Hepatic stellate cell (primary cell): Measurements from ENCODE around the gene ALDH1A3.

ENCODE experiments used
- DNase-seq: peaks from one replicate; pipeline ENCODE4 v3.0.0; 2011; ENCODE audit warnings: low spot score

Gene ALDH1A3

GRCh38 chr15:100859970-100860828 lies 19.4 kb upstream of the ALDH1A3 start:
- DNase-seq, result no peak

- no peak for DNase-seq
Measured at GRCh38 chr15:100860829-100861510, 18.7 kb upstream of the ALDH1A3 start.

DNA sequence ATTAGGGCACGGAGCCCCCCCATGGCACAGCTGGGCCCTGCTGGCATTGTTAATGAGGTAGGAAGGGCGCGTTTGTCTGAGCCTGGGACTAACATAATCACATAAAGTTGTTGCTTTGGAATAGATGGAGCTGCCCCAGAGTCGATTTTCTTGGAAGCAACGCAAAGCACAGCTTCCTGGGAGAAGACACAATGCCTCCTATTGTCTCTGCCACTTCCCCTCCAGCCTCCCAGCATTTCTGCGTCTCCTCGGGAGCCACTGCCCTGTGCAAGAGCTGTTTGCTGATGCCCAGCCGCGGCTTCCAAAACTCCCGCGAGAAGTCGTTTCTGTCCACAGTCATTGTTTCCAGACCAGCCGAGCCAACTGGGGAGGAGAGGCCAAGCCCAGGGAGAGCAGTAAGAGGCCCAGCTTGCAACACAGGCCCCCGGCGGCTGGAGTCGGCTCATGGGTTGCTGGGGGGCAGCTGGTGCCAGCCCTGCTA lies 18.1 kb upstream of the ALDH1A3 start:
- DNase-seq, result no peak

DNA sequence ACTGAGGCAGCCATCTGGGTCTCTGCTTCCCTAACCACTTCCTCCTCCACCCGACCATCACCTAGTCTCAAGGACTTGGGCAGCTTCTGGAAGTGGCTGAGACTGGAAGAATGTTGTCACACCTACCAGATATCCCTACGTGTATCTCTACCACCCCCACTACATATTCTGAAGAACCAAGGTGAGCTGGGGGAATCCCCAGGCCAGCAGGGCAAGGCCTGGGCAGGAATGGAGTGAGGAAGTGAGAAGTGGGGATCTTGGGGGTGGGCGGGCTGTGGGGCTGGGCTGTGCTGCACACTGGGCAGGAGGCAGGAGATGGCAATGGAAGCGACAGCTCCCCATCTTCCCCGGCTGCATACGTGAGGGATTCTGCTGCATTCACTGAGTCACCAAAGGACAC lies 17.5 kb upstream of the ALDH1A3 start:
- DNase-seq, result no peak

DNA sequence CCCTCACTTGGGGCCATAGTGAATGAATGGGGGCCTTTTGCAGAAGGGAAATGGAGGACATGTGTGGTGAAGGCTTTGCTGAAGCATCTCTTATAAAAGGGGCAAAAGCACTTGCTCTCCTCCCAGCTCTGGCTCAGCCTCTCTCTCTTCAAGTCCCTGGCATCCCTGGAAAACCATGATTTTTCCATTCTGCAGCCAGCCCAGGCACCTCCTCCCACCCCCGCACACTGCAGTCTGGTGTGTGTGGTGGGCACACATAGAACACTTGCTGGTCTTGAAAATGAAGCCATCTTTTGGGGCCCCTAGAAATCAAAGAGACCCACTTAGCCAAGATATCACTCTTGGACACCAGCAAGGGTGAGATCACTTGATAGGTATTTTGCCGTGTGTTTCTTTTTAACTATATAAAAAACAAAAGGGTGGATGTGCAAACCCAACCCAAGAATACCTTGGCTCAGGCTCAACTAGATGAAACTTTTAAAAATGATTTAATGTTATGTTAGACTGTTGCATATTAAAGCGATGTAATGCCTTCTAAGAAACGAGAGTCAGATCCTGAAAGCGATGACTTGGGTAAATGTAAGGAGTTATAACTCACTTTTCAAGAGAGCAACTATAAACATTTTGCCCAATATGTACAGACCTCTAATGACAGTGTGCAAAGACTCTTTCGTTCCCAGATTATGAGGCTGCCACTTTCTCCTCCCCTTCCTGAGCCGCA lies 16.4 kb upstream of the ALDH1A3 start:
- no peak for DNase-seq

- no peak for DNase-seq
Measured at GRCh38 chr15:100863796-100864267, 15.8 kb upstream of the ALDH1A3 start.

DNA sequence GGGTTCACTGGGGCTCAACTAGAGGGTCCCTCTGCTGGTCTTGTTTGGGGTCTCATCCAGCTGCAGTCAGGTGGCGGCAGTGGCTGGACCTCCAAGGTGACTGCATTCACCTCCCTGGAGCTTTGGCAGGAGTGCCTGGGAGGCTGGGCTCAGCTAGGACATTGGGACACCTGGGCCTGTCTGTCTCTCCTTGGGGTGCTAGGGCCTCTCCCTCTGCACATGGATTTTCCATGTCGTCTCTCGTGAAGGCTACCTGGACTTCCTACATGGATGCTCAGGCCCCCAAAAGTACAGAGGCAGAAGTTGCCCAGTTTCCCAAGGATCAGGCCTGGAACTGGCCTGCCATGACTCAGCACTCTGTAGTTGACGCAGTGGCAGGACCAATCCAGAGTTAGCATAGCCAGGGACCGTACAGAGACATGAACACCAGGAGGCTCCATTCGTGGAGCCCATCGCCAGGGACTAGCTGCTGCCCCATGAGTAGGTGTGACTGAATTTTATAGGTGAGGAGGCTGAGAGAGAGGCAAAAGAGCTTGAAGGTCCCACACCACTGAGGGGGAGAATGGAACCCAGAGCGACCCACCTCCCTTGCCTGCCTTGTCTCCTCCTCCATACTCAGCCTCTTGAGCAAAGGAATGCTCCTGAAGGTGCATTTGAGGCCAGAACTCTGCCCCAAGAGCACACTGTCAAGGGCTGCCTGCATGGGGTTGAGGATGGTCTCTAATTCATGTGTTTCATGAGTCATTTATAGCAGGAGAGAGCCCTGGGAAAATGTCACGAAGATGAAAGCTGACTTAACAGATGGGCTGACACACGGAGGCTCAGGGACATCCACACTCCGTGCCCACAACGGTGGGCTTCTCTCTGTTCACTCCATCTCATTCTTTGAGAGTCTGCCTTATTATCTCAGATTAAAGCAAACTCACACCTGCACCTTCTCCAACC lies 13.0 kb upstream of the ALDH1A3 start:
- DNase-seq, result no peak

- DNase-seq, result no peak
Measured at GRCh38 chr15:100867433-100867832, 12.2 kb upstream of the ALDH1A3 start.

DNA sequence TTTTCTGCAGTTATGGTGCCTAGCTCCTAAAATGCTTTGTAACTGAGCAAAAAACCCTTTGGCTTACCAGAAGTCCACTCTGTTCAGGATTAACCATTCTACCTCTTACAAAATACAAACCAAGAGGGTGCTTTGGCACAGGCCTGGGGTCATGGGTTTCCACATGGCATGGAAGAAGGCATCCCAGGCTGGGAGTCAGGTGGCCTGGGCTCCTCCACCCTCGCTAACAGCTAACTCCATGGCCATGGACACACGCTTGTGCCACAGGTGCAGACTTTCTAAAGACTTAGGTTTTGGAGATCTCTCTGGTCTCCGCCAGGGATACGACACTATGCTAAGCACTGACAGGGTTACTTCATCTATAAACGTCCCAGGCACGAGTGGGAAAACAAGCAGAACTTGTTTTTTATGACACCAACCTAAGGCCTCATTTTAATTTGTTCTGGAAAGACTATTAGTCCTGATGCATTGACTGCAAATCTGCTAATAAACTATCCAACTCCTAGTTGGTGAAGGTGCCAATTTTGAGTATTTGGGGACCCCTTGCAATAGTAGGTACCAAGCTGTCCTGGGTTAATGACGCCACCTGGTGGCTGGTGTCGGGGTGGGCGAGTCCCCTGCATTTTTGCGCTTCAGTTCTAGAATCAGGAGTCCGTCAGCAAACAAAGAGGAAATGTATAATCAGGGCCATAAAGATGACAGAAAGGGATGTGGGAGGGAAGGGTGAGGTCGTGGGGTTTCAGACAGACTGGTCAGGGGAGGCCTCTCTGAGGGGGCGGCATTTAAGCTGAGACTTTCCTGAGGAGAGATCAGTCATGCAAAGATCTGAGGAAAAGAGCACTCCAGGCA lies 10.3 kb upstream of the ALDH1A3 start:
- no peak for DNase-seq

GRCh38 chr15:100873029-100873677 lies 6.5 kb upstream of the ALDH1A3 start:
- DNase-seq, result peak; percentile 67

DNA sequence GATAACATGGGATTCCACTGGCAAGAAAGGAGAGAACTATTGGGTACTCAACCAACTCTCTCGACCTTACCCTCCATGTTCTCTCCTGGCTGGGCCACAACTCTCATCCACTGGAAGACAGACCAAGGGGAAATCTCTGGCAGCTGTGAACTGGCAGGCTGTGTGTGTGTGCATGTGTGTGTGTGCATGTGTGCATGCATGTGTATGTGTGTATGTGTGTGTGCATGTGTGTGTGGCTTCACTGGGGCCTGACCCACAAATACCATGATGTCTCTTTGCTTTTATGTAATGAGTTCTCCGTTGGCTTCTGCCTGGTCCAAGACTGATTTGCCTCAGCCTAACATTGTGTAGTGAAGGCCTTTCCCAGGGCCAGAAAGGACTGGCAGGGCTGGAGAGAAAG lies 4.1 kb upstream of the ALDH1A3 start:
- no peak for DNase-seq

- no peak for DNase-seq
Measured at GRCh38 chr15:100875976-100876375, 3.7 kb upstream of the ALDH1A3 start.

DNA sequence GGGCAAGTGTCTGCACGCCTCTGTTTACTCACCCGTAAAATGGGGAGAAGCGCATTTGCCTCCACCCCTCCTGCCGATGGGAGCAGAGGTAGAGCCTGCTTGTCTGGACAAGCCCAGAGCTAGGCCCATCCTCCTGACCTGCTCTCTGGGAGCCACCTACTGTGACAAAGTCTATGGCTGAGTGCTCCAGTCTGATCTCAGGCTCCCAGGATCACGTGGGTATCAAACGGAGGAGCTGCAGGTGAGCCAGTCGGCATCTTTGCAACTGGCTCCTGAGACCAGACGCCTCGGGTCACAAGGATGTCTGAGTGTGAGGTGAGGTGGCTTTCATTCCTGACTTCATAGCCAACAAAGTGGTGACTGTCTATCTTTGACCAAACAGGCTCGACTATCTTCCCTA lies 2.1 kb upstream of the ALDH1A3 start:
- no peak for DNase-seq

DNA sequence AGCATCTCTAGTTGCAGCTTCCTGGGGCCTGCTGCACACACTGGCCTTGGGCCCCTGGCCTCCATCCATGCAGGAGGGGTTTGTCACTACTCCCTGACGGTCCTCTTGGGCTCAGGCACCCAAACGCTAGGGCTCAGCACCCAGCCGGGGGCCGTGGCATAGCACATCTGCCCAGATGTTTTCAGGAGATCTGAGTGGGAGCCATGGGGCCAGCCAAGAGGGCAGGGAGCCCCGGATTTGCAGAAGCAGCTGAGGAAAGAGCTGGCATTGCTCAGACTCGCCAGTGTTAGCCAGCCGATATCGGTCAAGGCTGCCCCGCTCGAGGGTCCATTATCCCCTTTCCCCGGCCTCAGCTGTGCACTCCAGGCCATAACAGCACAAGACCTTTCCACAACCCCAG lies 1.5 kb upstream of the ALDH1A3 start:
- no peak for DNase-seq

DNA sequence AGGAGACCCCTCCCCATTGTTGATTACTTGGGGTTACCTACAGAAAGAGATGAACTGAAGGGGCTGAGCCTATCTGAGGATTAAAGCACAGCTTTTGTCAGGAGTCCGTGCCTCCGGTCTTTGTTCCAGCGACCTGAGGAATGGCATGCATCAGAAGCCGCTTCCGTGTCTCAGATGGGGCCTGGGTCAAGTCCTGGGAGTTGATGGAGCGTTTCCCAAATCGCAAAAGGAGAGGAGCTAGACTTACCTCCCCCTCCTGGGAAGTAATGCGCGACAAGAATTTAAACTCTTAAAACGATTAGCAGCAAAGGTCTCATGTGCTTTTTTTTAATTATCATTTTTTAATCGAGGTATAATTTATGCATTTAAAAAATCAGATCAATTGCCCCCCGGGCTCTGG lies 983 bp upstream of the ALDH1A3 start:
- DNase-seq, result no peak

GRCh38 chr15:100879061-100879463 lies 569 bp upstream of the ALDH1A3 start:
- no peak for DNase-seq

- DNase-seq, result no peak
Measured at GRCh38 chr15:100880139-100880896, 687 bp downstream of the ALDH1A3 start.

DNA sequence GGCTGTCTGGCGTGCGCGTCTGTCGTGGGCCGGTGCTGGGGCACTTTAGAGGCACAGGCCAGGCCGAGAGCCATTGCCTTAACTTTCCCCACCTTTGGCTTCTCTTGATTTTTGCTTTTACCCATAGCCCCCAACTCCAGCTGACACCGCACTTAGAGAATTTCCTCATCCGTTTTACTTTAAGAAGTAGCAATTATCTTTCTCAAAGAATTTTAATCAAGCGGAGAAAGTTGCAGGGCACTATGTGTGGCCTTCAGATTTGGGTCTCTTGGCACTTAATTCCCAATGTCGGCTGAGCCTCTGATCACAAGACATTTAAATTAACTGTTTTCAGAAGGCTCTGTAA lies 1.2 kb downstream of the ALDH1A3 start:
- DNase-seq, result no peak

DNA sequence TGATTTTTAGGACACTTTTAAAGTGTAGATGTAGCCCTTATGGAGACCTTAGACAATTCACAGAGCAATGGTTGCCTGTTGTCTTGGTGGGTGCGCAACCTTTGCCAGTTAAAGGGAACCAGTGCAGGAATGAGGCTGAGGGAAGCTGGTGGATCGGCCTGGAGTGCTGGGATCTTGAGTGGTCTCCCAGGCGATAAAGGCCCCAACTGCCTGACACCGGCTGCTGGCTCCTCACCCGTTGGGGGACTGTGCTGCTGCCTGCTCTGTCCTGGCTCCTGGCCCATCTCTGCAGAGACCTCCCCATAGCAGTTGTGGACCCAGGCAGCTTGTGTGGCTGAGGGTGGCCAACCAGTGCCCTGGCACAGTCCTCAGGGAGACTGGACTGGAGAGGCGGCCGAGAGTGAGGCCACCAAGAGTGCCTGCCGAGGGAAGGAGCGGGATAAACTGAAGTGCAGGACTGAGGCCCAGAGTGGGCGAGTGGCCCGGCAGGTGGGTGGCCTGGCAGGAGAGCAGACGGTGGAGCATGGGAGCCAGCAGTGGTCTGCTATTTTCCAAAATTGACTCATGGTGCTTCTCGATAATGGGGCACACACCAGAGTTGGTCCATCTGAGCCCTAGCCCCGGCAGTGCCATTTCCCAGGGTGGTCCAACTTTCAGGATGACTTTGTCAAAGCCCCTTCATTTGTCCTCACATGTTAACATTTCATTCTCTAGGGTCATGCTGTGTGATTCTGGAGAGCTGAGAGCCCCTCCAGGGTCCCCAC lies 2.1 kb downstream of the ALDH1A3 start:
- DNase-seq, result no peak
